Fibroblast of mammary gland (primary cell): ENCODE data around the gene TNIP2.
A peak's percentile ranks its signal among the peaks of the same experiment; 100 is the strongest.

Experiments used
- DNase-seq: peaks from one replicate; pipeline ENCODE4 v3.0.0-alpha.2; 2010; ENCODE audit warnings: low read depth
- H3K4me3 ChIP-seq: 2 replicates; pipeline ENCODE4 v1.5.1; 2011; ENCODE audit warnings: low read depth, mild to moderate bottlenecking, low read length, moderate library complexity; ENCODE audit not compliant: control insufficient read depth
- CTCF ChIP-seq: conservative IDR thresholded peaks from 2 replicates; pipeline ENCODE4 v1.5.1; 2011; ENCODE audit warnings: low read depth, low read length, inconsistent platforms; ENCODE audit not compliant: control insufficient read depth, insufficient read depth

Gene TNIP2

DNA sequence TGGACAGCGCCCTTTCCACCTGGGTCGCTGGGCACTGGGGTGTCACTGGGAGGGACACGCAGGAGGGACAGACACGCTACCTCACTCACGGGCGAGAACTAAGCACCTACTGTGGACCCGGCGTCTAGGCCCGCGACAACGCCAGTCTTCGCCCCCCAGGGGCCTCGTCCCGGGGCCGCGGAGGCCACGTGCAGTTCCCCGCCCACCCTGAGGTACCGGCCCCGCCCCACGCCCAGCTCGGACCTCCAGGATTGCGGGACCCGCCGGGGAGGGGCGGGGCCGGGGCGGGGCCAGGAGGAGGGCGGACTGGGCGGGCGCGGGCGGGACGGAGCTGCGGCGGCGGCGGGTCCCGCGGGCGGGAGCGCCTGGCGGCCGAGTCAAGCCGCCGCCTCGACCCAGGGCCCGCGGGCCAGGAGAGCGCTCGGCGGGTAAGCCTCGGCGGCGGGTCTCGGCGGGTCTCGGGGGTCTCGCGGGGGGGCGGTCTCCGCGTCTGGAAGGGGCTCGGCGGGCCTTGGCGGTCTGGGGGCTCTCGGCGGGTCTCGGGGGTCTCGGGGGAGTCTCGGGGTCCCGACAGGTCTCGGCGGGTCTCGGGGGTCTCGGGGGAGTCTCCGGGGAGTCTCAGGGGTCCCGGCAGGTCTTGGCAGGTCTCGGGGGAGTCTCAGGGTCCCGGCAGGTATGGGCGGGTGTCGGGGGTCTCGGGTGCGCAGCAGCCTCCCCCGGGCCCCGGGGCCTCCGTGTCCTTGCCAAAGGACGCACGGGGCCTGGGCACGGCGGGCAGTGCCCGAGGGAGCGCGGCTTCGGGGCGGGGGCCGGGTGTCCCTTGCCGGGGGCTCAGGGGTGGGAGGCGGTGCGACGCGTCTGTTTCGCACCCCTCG is 36.8 kb upstream of the TNIP2 start, which contains the start of gene SH3BP2:
Gene SH3BP2 (plus strand): TSS at position 375 of the 875 bp plus-strand sequence. CDS start 27,533 bp downstream, outside the sequence.
- TF ChIP-seq CTCF: no peak
- DNase-seq: no peak
- peak within 1 kb of the TSS; percentile 50 for H3K4me3 ChIP-seq

DNA sequence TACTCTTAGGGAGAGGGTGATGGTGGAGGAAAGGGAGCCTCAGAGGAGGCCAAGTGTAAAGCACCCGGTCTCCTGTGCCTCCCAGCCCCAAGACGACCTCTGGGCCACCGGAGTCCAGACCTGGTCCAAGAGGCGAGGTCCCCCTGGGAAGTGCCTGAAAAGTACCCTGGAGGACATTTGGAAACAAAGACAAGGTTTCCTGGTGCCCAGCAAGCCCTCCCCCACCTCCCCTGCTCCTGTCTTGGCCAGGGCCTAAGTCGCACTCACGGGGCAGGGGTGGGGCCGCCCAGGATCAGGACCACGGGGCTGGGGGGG is 36.2 kb upstream of the TNIP2 start:
- no peak for TF ChIP-seq CTCF
- no peak overlapping the region for H3K4me3 ChIP-seq
- no peak for DNase-seq

GRCh38 chr4:2791518-2792395 is 35.6 kb upstream of the TNIP2 start:
- TF ChIP-seq CTCF: no peak
- no peak for DNase-seq
- no peak overlapping the region for H3K4me3 ChIP-seq

DNA sequence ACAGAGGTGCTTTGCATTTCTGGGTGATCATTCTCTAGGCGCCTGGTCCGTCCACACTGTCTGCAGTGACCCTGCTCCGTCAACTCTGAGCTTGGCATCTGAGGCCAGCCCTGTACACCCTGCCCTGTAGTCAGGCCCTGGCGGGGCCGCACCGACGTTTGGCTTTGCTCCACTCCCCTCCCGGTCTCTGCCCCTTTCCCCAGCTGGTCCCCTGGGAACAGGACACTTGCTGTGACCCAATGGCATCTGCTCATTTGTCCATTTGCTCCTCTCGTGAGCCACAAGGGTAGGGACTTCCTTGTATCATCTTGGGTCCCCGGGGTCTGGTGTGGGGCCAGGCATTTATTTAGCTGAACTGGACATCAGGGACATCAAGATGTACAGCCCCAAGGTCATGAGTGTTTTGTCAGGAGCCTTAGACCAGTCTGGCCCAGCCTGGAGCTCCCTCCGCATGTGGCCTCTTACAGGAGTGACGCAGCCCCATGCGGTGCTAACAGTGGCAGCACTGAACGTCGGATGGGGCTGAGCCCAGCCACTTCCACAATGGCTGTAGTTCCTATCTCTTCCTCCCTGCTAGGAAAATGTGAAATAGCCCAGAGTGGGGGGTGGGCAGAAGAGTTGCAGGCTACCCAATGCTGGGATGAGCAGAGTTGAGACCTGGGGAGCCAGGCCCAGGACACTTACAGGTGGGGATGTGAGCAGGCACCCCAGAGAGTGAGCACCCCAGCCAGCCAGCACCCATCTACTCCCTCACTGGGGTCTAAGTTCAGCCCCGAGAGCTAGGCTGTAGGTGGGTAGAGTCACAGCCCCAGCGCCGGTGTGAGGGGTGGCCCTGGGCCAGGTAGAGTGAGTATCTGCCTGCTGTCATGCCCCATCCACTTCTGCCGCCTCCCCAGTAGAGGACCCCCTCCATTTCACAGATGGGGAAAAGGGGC is 34.7 kb upstream of the TNIP2 start:
- no peak for DNase-seq
- no peak overlapping the region for H3K4me3 ChIP-seq

GRCh38 chr4:2789793-2790582 is 33.9 kb upstream of the TNIP2 start:
- no peak for DNase-seq
- TF ChIP-seq CTCF: no peak
- no peak overlapping the region for H3K4me3 ChIP-seq

More for the DNA sequence above, 34.7 kb upstream of the TNIP2 start:
- TF ChIP-seq CTCF: no peak
